RWPE2 (cell line): ENCODE results near the gene HDGFL2.

ENCODE experiments used
- ATAC-seq: fragments of 200-7000 bp; cut with Tn5 transposase; 3 replicates; pipeline ENCODE4 v1.9.1; 2021; ENCODE audit warnings: low read depth
- DNase-seq: peaks from one replicate; pipeline ENCODE4 v3.0.0-alpha.2; 2020; ENCODE audit warnings: low spot score
- H3K27ac ChIP-seq: fragments of 450-650 bp; 2 replicates; pipeline ENCODE4 v1.5.1; 2017; ENCODE audit warnings: mild to moderate bottlenecking; ENCODE audit not compliant: poor library complexity, severe bottlenecking
- H3K27me3 ChIP-seq: fragments of 250-450 bp; sonication (Bioruptor Pico); 2 replicates; pipeline ENCODE4 v1.5.1; 2021; ENCODE audit warnings: mild to moderate bottlenecking, moderate library complexity; ENCODE audit not compliant: insufficient read depth, poor library complexity, severe bottlenecking
- H3K36me3 ChIP-seq: fragments of 250-450 bp; sonication (Bioruptor Pico); 2 replicates; pipeline ENCODE4 v1.5.1; 2020; ENCODE audit warnings: low read depth, mild to moderate bottlenecking, moderate library complexity
- H3K4me1 ChIP-seq: fragments of 250-450 bp; sonication (Bioruptor Pico); 2 replicates; pipeline ENCODE4 v1.5.1; 2021; ENCODE audit warnings: mild to moderate bottlenecking, moderate library complexity; ENCODE audit not compliant: insufficient read depth, poor library complexity, severe bottlenecking
- H3K4me3 ChIP-seq: fragments of 250-450 bp; sonication (Bioruptor Pico); 2 replicates; pipeline ENCODE4 v1.5.1; 2021; ENCODE audit warnings: mild to moderate bottlenecking, moderate library complexity; ENCODE audit not compliant: severe bottlenecking
- H3K9me3 ChIP-seq: fragments of 250-450 bp; sonication (Bioruptor Pico); 2 replicates; pipeline ENCODE4 v1.5.1; 2021; ENCODE audit warnings: mild to moderate bottlenecking, moderate library complexity; ENCODE audit not compliant: severe bottlenecking
- TF ChIP-seq, protein P1 (sequence below): fragments of 450-650 bp; IDR thresholded peaks from one replicate; pipeline ENCODE4 v1.5.1; 2017; ENCODE audit warnings: mild to moderate bottlenecking, moderate library complexity; ENCODE audit not compliant: poor library complexity, severe bottlenecking

The HDGFL2 gene

DNA sequence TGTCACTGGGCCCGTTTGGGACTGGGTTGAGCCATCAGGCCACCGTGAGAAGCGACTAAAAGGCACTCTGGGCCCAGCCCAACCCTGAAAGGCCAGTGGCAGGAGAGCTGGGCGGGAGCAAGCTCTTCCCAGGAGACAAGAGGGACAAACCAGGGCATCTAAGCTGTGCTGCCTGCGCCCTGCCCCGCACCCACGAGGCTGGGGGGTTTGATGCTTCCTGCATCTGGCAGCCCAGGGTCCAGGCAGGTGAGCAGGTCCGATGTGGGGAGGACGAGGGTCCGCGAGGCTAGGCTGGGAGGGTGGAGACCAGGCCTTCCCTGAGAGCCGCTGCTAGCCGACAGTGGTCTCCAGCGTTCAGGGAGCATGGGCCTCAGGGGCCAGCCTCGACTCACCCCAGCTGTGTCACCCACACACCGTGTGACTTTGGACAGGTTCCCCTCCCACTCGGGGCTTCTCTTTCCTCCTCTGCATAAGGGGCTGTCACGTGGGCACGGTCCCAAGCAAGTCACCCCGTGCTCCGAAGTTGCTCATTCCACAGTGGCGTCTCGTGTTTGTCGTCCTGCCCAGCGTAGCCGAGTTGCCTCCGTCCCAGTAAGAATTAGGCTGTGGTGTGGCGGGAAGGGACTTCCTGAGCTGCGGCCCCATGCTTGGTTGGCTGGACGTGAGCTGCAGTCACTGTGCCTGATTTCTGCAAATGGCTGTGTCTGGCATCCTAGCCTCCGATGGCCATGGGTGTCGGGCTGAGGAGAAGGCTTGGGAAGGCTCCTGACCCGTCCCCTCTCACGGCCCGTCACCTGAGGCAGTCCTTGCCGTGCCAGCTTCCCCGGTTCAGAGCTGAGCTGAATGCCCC, 30.4 kb downstream of the HDGFL2 start:
- no peaks in the 10 kb centered on the region for H3K4me1 ChIP-seq
- peak; percentile 52 for DNase-seq
- H3K27ac ChIP-seq = no peak overlapping the region
- ATAC-seq = no peak
- H3K4me3 ChIP-seq = no peak overlapping the region
- no peaks in the 10 kb centered on the region for H3K9me3 ChIP-seq
- H3K27me3 ChIP-seq = no peaks in the 10 kb centered on the region
- peaks cover 12% of the 10 kb centered on the region for H3K36me3 ChIP-seq
- TF ChIP-seq, protein P1, sequence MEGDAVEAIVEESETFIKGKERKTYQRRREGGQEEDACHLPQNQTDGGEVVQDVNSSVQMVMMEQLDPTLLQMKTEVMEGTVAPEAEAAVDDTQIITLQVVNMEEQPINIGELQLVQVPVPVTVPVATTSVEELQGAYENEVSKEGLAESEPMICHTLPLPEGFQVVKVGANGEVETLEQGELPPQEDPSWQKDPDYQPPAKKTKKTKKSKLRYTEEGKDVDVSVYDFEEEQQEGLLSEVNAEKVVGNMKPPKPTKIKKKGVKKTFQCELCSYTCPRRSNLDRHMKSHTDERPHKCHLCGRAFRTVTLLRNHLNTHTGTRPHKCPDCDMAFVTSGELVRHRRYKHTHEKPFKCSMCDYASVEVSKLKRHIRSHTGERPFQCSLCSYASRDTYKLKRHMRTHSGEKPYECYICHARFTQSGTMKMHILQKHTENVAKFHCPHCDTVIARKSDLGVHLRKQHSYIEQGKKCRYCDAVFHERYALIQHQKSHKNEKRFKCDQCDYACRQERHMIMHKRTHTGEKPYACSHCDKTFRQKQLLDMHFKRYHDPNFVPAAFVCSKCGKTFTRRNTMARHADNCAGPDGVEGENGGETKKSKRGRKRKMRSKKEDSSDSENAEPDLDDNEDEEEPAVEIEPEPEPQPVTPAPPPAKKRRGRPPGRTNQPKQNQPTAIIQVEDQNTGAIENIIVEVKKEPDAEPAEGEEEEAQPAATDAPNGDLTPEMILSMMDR = no peak

GRCh38 chr19:4503132-4503824, 31.2 kb downstream of the HDGFL2 start:
- Histone ChIP-seq H3K4me1 (no peaks in the 10 kb centered on the region), H3K27me3 (no peaks in the 10 kb centered on the region), H3K36me3 (peaks cover 6% of the 10 kb centered on the region), H3K27ac (no peak overlapping the region), H3K9me3 (no peaks in the 10 kb centered on the region), H3K4me3 (no peak overlapping the region)
- TF ChIP-seq, protein P1 = no peak
- no peak for ATAC-seq
- peak; percentile 45 for DNase-seq

GRCh38 chr19:4503825-4504170, 31.7 kb downstream of the HDGFL2 start:
- H3K9me3 ChIP-seq = no peaks in the 10 kb centered on the region
- TF ChIP-seq, protein P1 = no peak
- no peaks in the 10 kb centered on the region for H3K27me3 ChIP-seq
- H3K36me3 ChIP-seq = peaks cover 1% of the 10 kb centered on the region
- no peak overlapping the region for H3K27ac ChIP-seq
- no peak for DNase-seq
- no peak overlapping the region for H3K4me3 ChIP-seq
- ATAC-seq = no peak
- H3K4me1 ChIP-seq = no peaks in the 10 kb centered on the region

GRCh38 chr19:4504297-4504701, 32.2 kb downstream of the HDGFL2 start:
- Histone ChIP-seq H3K27me3 (no peaks in the 10 kb centered on the region), H3K4me1 (no peaks in the 10 kb centered on the region), H3K27ac (no peak overlapping the region), H3K4me3 (no peak overlapping the region), H3K9me3 (no peaks in the 10 kb centered on the region), H3K36me3 (no peaks in the 10 kb centered on the region; the same call in 1 of the 2 replicates)
- ATAC-seq (no peak), DNase-seq (peak; percentile 46)
- TF ChIP-seq, protein P1 = no peak
